Spleen (tissue), 11 donors: ENCODE measurements around the gene CA9. TPM values are rescaled to one million over a fixed set of nuclear protein-coding genes. Genes with fewer than 3 reads are reported as not detected.
A peak's percentile ranks its signal among the peaks of the same experiment; 100 is the strongest.

Experiments used
- DNase-seq: peaks from one replicate; pipeline ENCODE4 v3.0.0-alpha.2; 2020
- H3K27ac ChIP-seq, 8 donors: fragments of 200-600 bp; sonication (generic) in 7 of 8; 1 replicate in 4 of 8; 2 replicates in 4 of 8; pipeline versions ENCODE4 v1.5.0 to v1.8.0; 2016 to 2021; ENCODE audit warnings: inconsistent platforms in 4 of 8, mild to moderate bottlenecking in 4 of 8, moderate library complexity in 1 of 8
- H3K27me3 ChIP-seq, 7 donors: fragments of 200-600 bp; sonication (generic) in 6 of 7; replicated peaks in 1 of 7; 1 replicate in 4 of 7; 2 replicates in 3 of 7; pipeline versions ENCODE4 v1.5.0 to v1.8.0; 2016 to 2021; ENCODE audit warnings: inconsistent platforms in 3 of 7, mild to moderate bottlenecking in 1 of 7
- H3K36me3 ChIP-seq, 6 donors: fragments of 200-600 bp; sonication (generic) in 5 of 6; 1 replicate in 4 of 6; 2 replicates in 2 of 6; pipeline versions ENCODE4 v1.5.0 to v1.8.0; 2016 to 2021; ENCODE audit warnings: inconsistent platforms in 2 of 6
- H3K4me1 ChIP-seq, 6 donors: fragments of 200-600 bp; sonication (generic) in 5 of 6; 1 replicate in 3 of 6; 2 replicates in 3 of 6; pipeline versions ENCODE4 v1.5.0 to v1.8.0; 2016 to 2021; ENCODE audit warnings: inconsistent platforms in 3 of 6
- H3K4me3 ChIP-seq, 8 donors: fragments of 200-600 bp; sonication (generic) in 7 of 8; 1 replicate in 4 of 8; 2 replicates in 4 of 8; pipeline versions ENCODE4 v1.5.0 to v1.8.0; 2016 to 2021; ENCODE audit warnings: inconsistent platforms in 4 of 8, mild to moderate bottlenecking in 4 of 8, moderate library complexity in 2 of 8
- H3K9me3 ChIP-seq, 8 donors: fragments of 200-600 bp; sonication (generic) in 7 of 8; 1 replicate in 4 of 8; 2 replicates in 4 of 8; pipeline versions ENCODE4 v1.5.0 to v1.8.0; 2016 to 2021; ENCODE audit warnings: inconsistent platforms in 4 of 8
- POLR2A ChIP-seq, 3 donors: fragments of 450-650 bp; IDR thresholded peaks; one replicate each; pipeline ENCODE4 v1.5.1; 2017; ENCODE audit warnings: antibody characterized with exemption in 3 of 3, mild to moderate bottlenecking in 1 of 3
- POLR2AphosphoS5 ChIP-seq, 3 donors: sonication (generic); formaldehyde crosslinking; IDR thresholded peaks; one replicate each; pipeline ENCODE4 v1.5.1; 2017; ENCODE audit warnings: antibody characterized with exemption in 3 of 3
- whole genome bisulfite sequencing, 5 donors: extraction: QIAGEN DNeasy Blood & Tissue Kit in 3 of 5; methylation state at CpG; one replicate each; pipeline versions ENCODE4 v1.1.5 to v1.1.7; 2013 to 2018; 5-methylcytosine and 5-hydroxymethylcytosine counted together
- intact Hi-C: fragments of 100-400 bp; cut with DNase I; formaldehyde crosslinking; loops from one replicate; pipeline ENCODE4 v1.15.0; 2023; ENCODE audit warnings: low total_unique reads
- polyA plus RNA-seq, 3 donors: library from polyadenylated mRNA; stranded (reverse); fragments of 200-250 nt; gene quantifications; one replicate each; pipeline ENCODE4 v1.2.1, GENCODE V29; 2013
- total RNA-seq, 7 donors: library from RNA; depleted of rRNA in 3 of 7; stranded (reverse); fragments of >200 nt in 3 of 7; fragmentation: NEBNext Ultra II Directional in 4 of 7; extraction: Animal tissue kit (Norgen Biotek cat#: 25700) in 4 of 7; gene quantifications; one replicate each; pipeline versions ENCODE4 v1.1.0 to v1.2.1, GENCODE V29; 2016 to 2021
- TF ChIP-seq, protein P1 (sequence below), 11 experiments: fragments of 200-600 bp in 7 of 11; fragments of 450-650 bp in 4 of 11; sonication (generic) in 4 of 11; IDR thresholded peaks in 8 of 11; conservative IDR thresholded peaks in 3 of 11; 1 replicate in 7 of 11; 2 replicates in 4 of 11; pipeline versions ENCODE4 v1.4.0 to v1.8.0; 2016 to 2021; ENCODE audit warnings: antibody characterized with exemption in 11 of 11, inconsistent platforms in 4 of 11, mild to moderate bottlenecking in 1 of 11
- donor health status: healthy with polysubstance abuse.
- donor health status: DM: no; HTN: no; CAD: no; lungs with moderate emphysema.
- donor health status: DM: no; HTN: no; CAD: no.
- donor health status: Bipolar disorder and iron deficiency.
- donor health status: healthy.
- donor health status: DM: no; HTN: no; CAD: no.
- donor health status: DM: yes; HTN: yes; CAD: no.

The CA9 gene
- total and polyA plus RNA-seq, 10 donors, result 0.26 to 0.30 TPM; not detected in 8

DNA sequence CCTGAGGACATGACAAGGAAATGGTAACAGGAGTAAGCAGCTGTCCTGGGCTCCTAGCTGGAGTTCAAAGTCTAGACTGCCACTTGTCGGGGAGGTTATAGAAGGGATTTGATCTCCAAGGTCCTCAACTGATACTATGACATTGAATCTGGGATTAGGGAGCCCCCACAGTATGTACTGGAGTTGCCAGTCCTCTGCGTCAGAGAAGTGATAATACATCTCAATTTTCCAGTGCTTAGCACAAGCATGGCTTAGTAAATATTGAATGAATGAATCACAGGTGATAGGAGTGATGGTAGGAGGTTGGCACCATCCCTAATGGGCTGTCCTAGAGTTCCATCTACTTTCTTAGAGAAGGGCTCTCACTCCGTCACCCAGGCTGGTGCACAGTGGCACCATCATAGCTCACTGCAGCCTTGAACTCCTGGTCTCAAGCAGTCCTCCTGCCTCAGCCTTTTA lies 22.2 kb downstream of the CA9 start:
- DNase-seq, result peak; percentile 15
- Histone ChIP-seq H3K27ac (peak overlapping the region in 4 of 8 donors; percentile 44 to 75 (median 66)), H3K27me3 (no peaks in the 10 kb centered on the region), H3K36me3 (peaks cover 3 to 58% (median 53%) of the 10 kb centered on the region in 6 donors), H3K4me1 (peaks cover 4 to 67% (median 26%) of the 10 kb centered on the region in 6 donors), H3K4me3 (no peak overlapping the region), H3K9me3 (no peaks in the 10 kb centered on the region)
- intact Hi-C loops, result no loop called here
- 94 to 96% (median 95%) methylated on average over 2 to 3 of the region's 3 CpGs for WGBS, 5 donors
- TF ChIP-seq POLR2A (IDR thresholded peaks at IDR 0.05) (no peak), POLR2AphosphoS5 (IDR thresholded peaks at IDR 0.05) (no peak)
- TF ChIP-seq, protein P1, sequence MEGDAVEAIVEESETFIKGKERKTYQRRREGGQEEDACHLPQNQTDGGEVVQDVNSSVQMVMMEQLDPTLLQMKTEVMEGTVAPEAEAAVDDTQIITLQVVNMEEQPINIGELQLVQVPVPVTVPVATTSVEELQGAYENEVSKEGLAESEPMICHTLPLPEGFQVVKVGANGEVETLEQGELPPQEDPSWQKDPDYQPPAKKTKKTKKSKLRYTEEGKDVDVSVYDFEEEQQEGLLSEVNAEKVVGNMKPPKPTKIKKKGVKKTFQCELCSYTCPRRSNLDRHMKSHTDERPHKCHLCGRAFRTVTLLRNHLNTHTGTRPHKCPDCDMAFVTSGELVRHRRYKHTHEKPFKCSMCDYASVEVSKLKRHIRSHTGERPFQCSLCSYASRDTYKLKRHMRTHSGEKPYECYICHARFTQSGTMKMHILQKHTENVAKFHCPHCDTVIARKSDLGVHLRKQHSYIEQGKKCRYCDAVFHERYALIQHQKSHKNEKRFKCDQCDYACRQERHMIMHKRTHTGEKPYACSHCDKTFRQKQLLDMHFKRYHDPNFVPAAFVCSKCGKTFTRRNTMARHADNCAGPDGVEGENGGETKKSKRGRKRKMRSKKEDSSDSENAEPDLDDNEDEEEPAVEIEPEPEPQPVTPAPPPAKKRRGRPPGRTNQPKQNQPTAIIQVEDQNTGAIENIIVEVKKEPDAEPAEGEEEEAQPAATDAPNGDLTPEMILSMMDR (IDR thresholded peaks at IDR 0.05 in 8 of 11, conservative IDR thresholded peaks at IDR 0.05 in 3 of 11), result no peak

DNA sequence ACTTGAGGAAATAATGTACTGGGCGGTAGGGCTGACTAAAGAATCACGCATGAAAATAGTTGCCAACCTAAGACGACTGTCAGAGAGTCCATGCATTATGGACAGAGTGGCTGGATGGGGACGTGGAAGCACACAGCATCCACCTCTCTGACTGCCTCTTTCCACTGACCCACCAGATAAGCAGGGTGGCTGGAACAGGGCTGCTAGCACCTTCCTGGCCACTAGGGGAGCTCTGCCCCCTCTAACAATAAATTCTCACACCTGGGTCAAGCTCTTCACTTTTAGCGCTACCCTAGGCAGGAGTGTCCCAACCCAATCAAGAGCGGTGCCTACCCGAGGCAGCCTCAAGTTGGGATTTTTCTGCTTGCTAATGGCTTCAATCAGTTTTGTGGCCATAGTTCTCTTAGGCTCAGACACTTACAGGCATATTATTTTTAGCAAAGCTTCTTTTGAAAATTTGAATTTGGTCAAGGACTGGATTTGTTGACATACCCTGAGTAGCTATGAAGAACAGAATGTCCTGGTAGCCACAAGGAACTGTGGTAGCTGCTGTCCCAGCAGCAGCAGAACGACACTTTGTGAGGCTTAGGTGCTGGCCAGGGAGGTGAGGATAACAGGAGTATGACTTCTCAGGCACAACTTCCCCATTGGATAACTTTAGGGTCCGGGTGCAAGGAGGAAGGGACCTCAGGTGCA lies 22.9 kb downstream of the CA9 start:
- TF ChIP-seq POLR2AphosphoS5 (IDR thresholded peaks at IDR 0.05) (peak in 2 of 3 donors; percentile 50 to 78), POLR2A (IDR thresholded peaks at IDR 0.05) (no peak)
- TF ChIP-seq, protein P1 (IDR thresholded peaks at IDR 0.05 in 8 of 11, conservative IDR thresholded peaks at IDR 0.05 in 3 of 11), result peak; percentile 63 to 95 (median 90)
- WGBS, 5 donors, result 44 to 51% (median 45%) methylated on average over 9 of the region's 9 CpGs
- H3K4me3 ChIP-seq, result no peak overlapping the region
- peaks cover 4 to 60% (median 19%) of the 10 kb centered on the region in 6 donors for H3K4me1 ChIP-seq
- peak overlapping the region in 6 of 8 donors; percentile 2 to 75 (median 54) for H3K27ac ChIP-seq
- H3K36me3 ChIP-seq, result peaks cover 5 to 65% (median 60%) of the 10 kb centered on the region in 6 donors
- H3K27me3 ChIP-seq, result no peaks in the 10 kb centered on the region
- no peaks in the 10 kb centered on the region for H3K9me3 ChIP-seq
- DNase-seq, result peak; percentile 84
- intact Hi-C loops, result no loop called here

DNA sequence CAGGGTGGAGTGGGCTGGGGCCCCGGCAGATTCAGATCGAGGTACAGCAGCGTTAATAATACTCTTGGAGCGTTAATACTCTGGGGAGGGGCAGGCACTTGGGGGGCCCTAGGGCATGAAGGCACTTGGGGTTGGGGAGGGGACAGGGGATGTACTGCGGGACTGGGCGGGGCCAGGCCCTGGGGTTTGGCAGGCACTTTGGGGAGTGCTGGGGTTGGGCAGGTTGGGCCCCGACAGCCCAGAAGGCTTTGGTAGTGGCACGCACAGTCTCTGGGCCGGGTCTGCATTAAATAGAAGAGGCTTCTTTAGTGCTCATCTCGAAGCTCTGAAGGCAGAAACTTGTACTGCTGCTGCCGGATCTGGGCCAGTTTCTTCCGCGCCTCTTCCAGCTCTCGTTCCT lies 23.8 kb downstream of the CA9 start:
- H3K4me1 ChIP-seq, result peaks cover 4 to 57% (median 17%) of the 10 kb centered on the region in 6 donors
- WGBS, 5 donors, result 82 to 92% (median 88%) methylated on average over 13 to 14 of the region's 14 CpGs
- H3K4me3 ChIP-seq, result no peak overlapping the region
- H3K36me3 ChIP-seq, result peaks cover 10 to 73% (median 68%) of the 10 kb centered on the region in 6 donors
- no peaks in the 10 kb centered on the region for H3K27me3 ChIP-seq
- DNase-seq, result peak; percentile 74
- intact Hi-C loops, result no loop called here
- H3K27ac ChIP-seq, result peak overlapping the region in 5 of 8 donors; percentile 28 to 75 (median 64)
- TF ChIP-seq POLR2A (IDR thresholded peaks at IDR 0.05) (no peak), POLR2AphosphoS5 (IDR thresholded peaks at IDR 0.05) (no peak)
- TF ChIP-seq, protein P1 (IDR thresholded peaks at IDR 0.05 in 8 of 11, conservative IDR thresholded peaks at IDR 0.05 in 3 of 11), result no peak
- H3K9me3 ChIP-seq, result no peaks in the 10 kb centered on the region

DNA sequence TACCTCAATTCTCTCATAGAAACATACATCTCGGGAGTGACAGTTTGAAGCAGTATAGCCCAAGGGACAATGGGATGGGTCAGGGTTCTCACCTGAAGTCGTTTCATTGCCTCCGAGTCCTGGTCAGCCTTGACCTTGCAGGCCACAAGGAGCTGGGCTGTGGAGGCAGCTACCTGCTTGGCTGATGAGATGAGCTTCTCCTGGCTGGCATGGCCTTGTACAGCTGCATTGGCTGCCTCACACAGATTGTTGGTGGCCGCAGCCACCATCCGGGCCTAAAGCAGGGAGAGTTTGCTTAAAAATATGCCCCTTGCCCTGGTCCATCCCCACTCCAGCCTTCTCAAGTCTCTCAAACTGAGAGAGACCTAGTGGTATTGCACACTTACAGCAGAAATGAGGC lies 24.5 kb downstream of the CA9 start:
- Histone ChIP-seq H3K36me3 (peaks cover 14 to 80% (median 75%) of the 10 kb centered on the region in 6 donors), H3K27me3 (no peaks in the 10 kb centered on the region), H3K9me3 (no peaks in the 10 kb centered on the region), H3K4me1 (peaks cover 4 to 57% (median 17%) of the 10 kb centered on the region in 6 donors), H3K27ac (peak overlapping the region in 5 of 8 donors; percentile 64 to 86 (median 72)), H3K4me3 (no peak overlapping the region)
- peak; percentile 53 for DNase-seq
- TF ChIP-seq, protein P1 (IDR thresholded peaks at IDR 0.05 in 8 of 11, conservative IDR thresholded peaks at IDR 0.05 in 3 of 11), result no peak
- peak in 1 of 3 donors; percentile 40 for TF ChIP-seq POLR2AphosphoS5 (IDR thresholded peaks at IDR 0.05)
- 88 to 94% (median 92%) methylated on average over 4 to 5 of the region's 5 CpGs for WGBS, 5 donors
- intact Hi-C loops, result no loop called here
